ENCODE data around the gene FAH.

Gene FAH

GRCh38 chr15:80136854-80137253 lies 15.9 kb upstream of the FAH start:
- TF ChIP-seq EZH2 (IDR thresholded peaks at IDR 0.05) = no peak
- TF ChIP-seq FOXP2 (optimal IDR thresholded peaks at IDR 0.05; ENCODE audit: control extremely low read depth, extremely low read length, insufficient read depth) = no peak
- no peak for TF ChIP-seq POLR2AphosphoS5 (IDR thresholded peaks at IDR 0.05; ENCODE audit: borderline replicate concordance, low read depth, low read length)

GRCh38 chr15:80138961-80139360 lies 13.8 kb upstream of the FAH start:
- DNase-seq (ENCODE audit: low read depth, low spot score) = no peak
- no peaks in the 10 kb centered on the region for H3K9me3 ChIP-seq (ENCODE audit: low read depth, low read length)
- TF ChIP-seq POLR2AphosphoS5 (IDR thresholded peaks at IDR 0.05; ENCODE audit: borderline replicate concordance, low read depth, low read length) (no peak), EZH2 (IDR thresholded peaks at IDR 0.05) (no peak), FOXP2 (optimal IDR thresholded peaks at IDR 0.05; ENCODE audit: control extremely low read depth, extremely low read length, insufficient read depth) (no peak)
- H3K4me3 ChIP-seq = no peak overlapping the region
- no peak overlapping the region for H3K27ac ChIP-seq
- no peak overlapping the region for H3K9ac ChIP-seq (ENCODE audit: insufficient read length)
- peaks cover 6% of the 10 kb centered on the region; the same call in 1 of the 2 replicates for H3K36me3 ChIP-seq (ENCODE audit: insufficient read depth, low read length)

More at GRCh38 chr15:80136854-80137253, 15.9 kb upstream of the FAH start:
- Histone ChIP-seq H3K27ac (no peak overlapping the region), H3K36me3 (ENCODE audit: insufficient read depth, low read length) (peaks cover 19% of the 10 kb centered on the region; the same call in 1 of the 2 replicates), H3K4me3 (no peak overlapping the region), H3K9me3 (ENCODE audit: low read depth, low read length) (no peaks in the 10 kb centered on the region), H3K9ac (ENCODE audit: insufficient read length) (no peak overlapping the region)
- DNase-seq (ENCODE audit: low read depth, low spot score) = no peak

GRCh38 chr15:80140909-80141308 lies 11.9 kb upstream of the FAH start:
- no peaks in the 10 kb centered on the region for H3K36me3 ChIP-seq (ENCODE audit: insufficient read depth, low read length)
- no peak for DNase-seq (ENCODE audit: low read depth, low spot score)
- H3K4me3 ChIP-seq = no peak overlapping the region
- no peak overlapping the region for H3K9ac ChIP-seq (ENCODE audit: insufficient read length)
- no peaks in the 10 kb centered on the region for H3K9me3 ChIP-seq (ENCODE audit: low read depth, low read length)
- H3K27ac ChIP-seq = no peak overlapping the region
- TF ChIP-seq EZH2 (IDR thresholded peaks at IDR 0.05) = no peak
- no peak for TF ChIP-seq POLR2AphosphoS5 (IDR thresholded peaks at IDR 0.05; ENCODE audit: borderline replicate concordance, low read depth, low read length)
- TF ChIP-seq FOXP2 (optimal IDR thresholded peaks at IDR 0.05; ENCODE audit: control extremely low read depth, extremely low read length, insufficient read depth) = no peak

- no peak for TF ChIP-seq FOXP2 (optimal IDR thresholded peaks at IDR 0.05; ENCODE audit: control extremely low read depth, extremely low read length, insufficient read depth)
- no peak for TF ChIP-seq EZH2 (IDR thresholded peaks at IDR 0.05)
- TF ChIP-seq POLR2AphosphoS5 (IDR thresholded peaks at IDR 0.05; ENCODE audit: borderline replicate concordance, low read depth, low read length) = no peak
- no peak for DNase-seq (ENCODE audit: low read depth, low spot score)
- Histone ChIP-seq H3K9me3 (ENCODE audit: low read depth, low read length) (no peaks in the 10 kb centered on the region), H3K4me3 (no peak overlapping the region), H3K9ac (ENCODE audit: insufficient read length) (no peak overlapping the region), H3K27ac (no peak overlapping the region), H3K36me3 (ENCODE audit: insufficient read depth, low read length) (no peaks in the 10 kb centered on the region)
Measured at GRCh38 chr15:80141916-80142598, 10.7 kb upstream of the FAH start.

GRCh38 chr15:80142646-80143045 lies 10.2 kb upstream of the FAH start:
- H3K4me3 ChIP-seq = no peak overlapping the region
- no peak overlapping the region for H3K9ac ChIP-seq (ENCODE audit: insufficient read length)
- TF ChIP-seq FOXP2 (optimal IDR thresholded peaks at IDR 0.05; ENCODE audit: control extremely low read depth, extremely low read length, insufficient read depth) = no peak
- no peak for TF ChIP-seq POLR2AphosphoS5 (IDR thresholded peaks at IDR 0.05; ENCODE audit: borderline replicate concordance, low read depth, low read length)
- TF ChIP-seq EZH2 (IDR thresholded peaks at IDR 0.05) = no peak
- no peak overlapping the region for H3K27ac ChIP-seq
- DNase-seq (ENCODE audit: low read depth, low spot score) = no peak
- no peaks in the 10 kb centered on the region for H3K36me3 ChIP-seq (ENCODE audit: insufficient read depth, low read length)
- H3K9me3 ChIP-seq (ENCODE audit: low read depth, low read length) = no peaks in the 10 kb centered on the region

- Histone ChIP-seq H3K27ac (no peak overlapping the region), H3K9me3 (ENCODE audit: low read depth, low read length) (no peaks in the 10 kb centered on the region), H3K9ac (ENCODE audit: insufficient read length) (no peak overlapping the region), H3K4me3 (no peak overlapping the region), H3K36me3 (ENCODE audit: insufficient read depth, low read length) (no peaks in the 10 kb centered on the region)
- TF ChIP-seq POLR2AphosphoS5 (IDR thresholded peaks at IDR 0.05; ENCODE audit: borderline replicate concordance, low read depth, low read length) = no peak
- no peak for TF ChIP-seq FOXP2 (optimal IDR thresholded peaks at IDR 0.05; ENCODE audit: control extremely low read depth, extremely low read length, insufficient read depth)
- no peak for TF ChIP-seq EZH2 (IDR thresholded peaks at IDR 0.05)
- DNase-seq (ENCODE audit: low read depth, low spot score) = no peak
Measured at GRCh38 chr15:80151148-80151547, 1.7 kb upstream of the FAH start.

GRCh38 chr15:80151576-80151975 lies 1.2 kb upstream of the FAH start:
- no peak for DNase-seq (ENCODE audit: low read depth, low spot score)
- no peak overlapping the region for H3K9ac ChIP-seq (ENCODE audit: insufficient read length)
- no peaks in the 10 kb centered on the region for H3K9me3 ChIP-seq (ENCODE audit: low read depth, low read length)
- H3K4me3 ChIP-seq = no peak overlapping the region
- H3K27ac ChIP-seq = no peak overlapping the region
- TF ChIP-seq EZH2 (IDR thresholded peaks at IDR 0.05) = no peak
- TF ChIP-seq POLR2AphosphoS5 (IDR thresholded peaks at IDR 0.05; ENCODE audit: borderline replicate concordance, low read depth, low read length) = no peak
- no peak for TF ChIP-seq FOXP2 (optimal IDR thresholded peaks at IDR 0.05; ENCODE audit: control extremely low read depth, extremely low read length, insufficient read depth)
- no peaks in the 10 kb centered on the region for H3K36me3 ChIP-seq (ENCODE audit: insufficient read depth, low read length)

- TF ChIP-seq EZH2 (IDR thresholded peaks at IDR 0.05) = no peak
- no peak for TF ChIP-seq POLR2AphosphoS5 (IDR thresholded peaks at IDR 0.05; ENCODE audit: borderline replicate concordance, low read depth, low read length)
- TF ChIP-seq FOXP2 (optimal IDR thresholded peaks at IDR 0.05; ENCODE audit: control extremely low read depth, extremely low read length, insufficient read depth) = no peak
- no peak overlapping the region for H3K27ac ChIP-seq
- peak overlapping the region; percentile 84 for H3K4me3 ChIP-seq
- no peaks in the 10 kb centered on the region for H3K36me3 ChIP-seq (ENCODE audit: insufficient read depth, low read length)
- no peak overlapping the region for H3K9ac ChIP-seq (ENCODE audit: insufficient read length)
- H3K9me3 ChIP-seq (ENCODE audit: low read depth, low read length) = no peaks in the 10 kb centered on the region
- DNase-seq (ENCODE audit: low read depth, low spot score) = peak; percentile 28
Measured at GRCh38 chr15:80152180-80152895, 461 bp upstream of the FAH start.

Measured in SK-N-MC (cell line).